HL-60 (cell line): Measurements from ENCODE around the gene ANO2.

ENCODE experiments used
- DNase-seq, 2 experiments: peaks; one replicate each; pipeline ENCODE4 v3.0.0-alpha.2; 2010 to 2020; ENCODE audit warnings: low read depth in 1 of 2, low spot score in 1 of 2
- H3K27ac ChIP-seq: fragments of 250-450 bp; sonication (Bioruptor Pico); replicated peaks from 2 replicates; pipeline ENCODE4 v1.5.1; 2020; ENCODE audit warnings: mild to moderate bottlenecking, moderate library complexity
- H3K27me3 ChIP-seq: fragments of 250-450 bp; sonication (Bioruptor Pico); 2 replicates; pipeline ENCODE4 v1.5.1; 2021; ENCODE audit warnings: mild to moderate bottlenecking, moderate library complexity; ENCODE audit not compliant: insufficient read depth, poor library complexity, severe bottlenecking
- H3K4me3 ChIP-seq: replicated peaks from 2 replicates; pipeline ENCODE4 v1.5.1; 2011; ENCODE audit warnings: mild to moderate bottlenecking, control low read depth, low read length; ENCODE audit not compliant: insufficient read depth
- GABPA ChIP-seq: IDR thresholded peaks from 2 replicates; pipeline ENCODE4 v1.6.1; 2012; ENCODE audit warnings: low read depth
- POLR2AphosphoS5 ChIP-seq: IDR thresholded peaks from 2 replicates; pipeline ENCODE4 v1.6.1; 2012; ENCODE audit warnings: low read depth
- SPI1 ChIP-seq: IDR thresholded peaks from 2 replicates; pipeline ENCODE4 v1.6.1; 2012; ENCODE audit warnings: low read depth, mild to moderate bottlenecking, borderline replicate concordance
- TF ChIP-seq, protein P1 (sequence below): IDR thresholded peaks from one replicate; pipeline ENCODE4 v1.5.1; 2011; ENCODE audit warnings: low read length, control low read depth, inconsistent platforms; ENCODE audit not compliant: insufficient read depth
- TF ChIP-seq, protein P2 (sequence below): IDR thresholded peaks from 2 replicates; pipeline ENCODE4 v1.6.1; 2012; ENCODE audit warnings: low read depth; ENCODE audit not compliant: insufficient replicate concordance

The ANO2 gene

DNA sequence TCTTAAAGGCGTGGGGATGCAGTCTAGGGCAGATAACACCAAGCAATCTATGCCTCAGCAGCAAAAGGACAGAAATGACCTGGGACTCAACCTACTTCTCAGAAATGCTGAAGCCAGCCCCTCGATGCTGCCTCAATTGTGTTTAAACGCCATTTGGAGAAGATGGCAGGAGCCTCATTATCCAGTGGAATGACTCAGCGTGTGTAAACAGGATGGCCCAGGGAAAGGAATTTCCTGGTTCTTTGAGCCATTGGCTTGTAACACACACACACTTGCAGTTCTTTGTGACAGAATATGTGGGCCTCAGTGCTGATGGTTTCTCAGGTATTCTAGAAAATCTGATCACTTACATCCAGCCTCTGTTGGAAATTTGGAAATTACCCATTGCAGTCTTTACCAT is 358.9 kb downstream of the ANO2 start:
- no peak for TF ChIP-seq SPI1
- no peak for TF ChIP-seq POLR2AphosphoS5
- TF ChIP-seq GABPA: no peak
- no peaks in the 10 kb centered on the region for H3K27me3 ChIP-seq

DNA sequence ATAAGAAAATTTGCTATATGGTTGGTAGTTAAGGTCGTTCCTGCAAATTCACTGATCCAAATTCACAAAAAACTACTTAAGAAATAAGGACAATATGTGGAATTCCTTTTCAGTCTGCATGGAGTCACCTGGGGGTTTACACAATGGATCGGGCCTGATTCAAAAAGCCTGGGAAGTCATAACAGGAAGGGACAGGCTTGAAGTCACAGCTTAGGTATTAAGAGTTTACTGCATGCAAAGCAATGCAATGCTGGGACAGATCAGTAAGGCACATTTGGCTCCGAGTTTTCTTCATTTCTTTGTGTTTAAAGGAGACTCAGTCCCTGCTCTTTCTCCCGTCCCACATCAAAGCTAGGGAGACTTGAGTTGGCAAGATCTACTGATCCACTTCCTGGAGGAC is 359.9 kb downstream of the ANO2 start:
- Histone ChIP-seq H3K27me3 (no peaks in the 10 kb centered on the region), H3K27ac (no peak overlapping the region), H3K4me3 (no peak overlapping the region)
- DNase-seq: no peak
- TF ChIP-seq, protein P1, sequence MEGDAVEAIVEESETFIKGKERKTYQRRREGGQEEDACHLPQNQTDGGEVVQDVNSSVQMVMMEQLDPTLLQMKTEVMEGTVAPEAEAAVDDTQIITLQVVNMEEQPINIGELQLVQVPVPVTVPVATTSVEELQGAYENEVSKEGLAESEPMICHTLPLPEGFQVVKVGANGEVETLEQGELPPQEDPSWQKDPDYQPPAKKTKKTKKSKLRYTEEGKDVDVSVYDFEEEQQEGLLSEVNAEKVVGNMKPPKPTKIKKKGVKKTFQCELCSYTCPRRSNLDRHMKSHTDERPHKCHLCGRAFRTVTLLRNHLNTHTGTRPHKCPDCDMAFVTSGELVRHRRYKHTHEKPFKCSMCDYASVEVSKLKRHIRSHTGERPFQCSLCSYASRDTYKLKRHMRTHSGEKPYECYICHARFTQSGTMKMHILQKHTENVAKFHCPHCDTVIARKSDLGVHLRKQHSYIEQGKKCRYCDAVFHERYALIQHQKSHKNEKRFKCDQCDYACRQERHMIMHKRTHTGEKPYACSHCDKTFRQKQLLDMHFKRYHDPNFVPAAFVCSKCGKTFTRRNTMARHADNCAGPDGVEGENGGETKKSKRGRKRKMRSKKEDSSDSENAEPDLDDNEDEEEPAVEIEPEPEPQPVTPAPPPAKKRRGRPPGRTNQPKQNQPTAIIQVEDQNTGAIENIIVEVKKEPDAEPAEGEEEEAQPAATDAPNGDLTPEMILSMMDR: no peak
- TF ChIP-seq, protein P2, sequence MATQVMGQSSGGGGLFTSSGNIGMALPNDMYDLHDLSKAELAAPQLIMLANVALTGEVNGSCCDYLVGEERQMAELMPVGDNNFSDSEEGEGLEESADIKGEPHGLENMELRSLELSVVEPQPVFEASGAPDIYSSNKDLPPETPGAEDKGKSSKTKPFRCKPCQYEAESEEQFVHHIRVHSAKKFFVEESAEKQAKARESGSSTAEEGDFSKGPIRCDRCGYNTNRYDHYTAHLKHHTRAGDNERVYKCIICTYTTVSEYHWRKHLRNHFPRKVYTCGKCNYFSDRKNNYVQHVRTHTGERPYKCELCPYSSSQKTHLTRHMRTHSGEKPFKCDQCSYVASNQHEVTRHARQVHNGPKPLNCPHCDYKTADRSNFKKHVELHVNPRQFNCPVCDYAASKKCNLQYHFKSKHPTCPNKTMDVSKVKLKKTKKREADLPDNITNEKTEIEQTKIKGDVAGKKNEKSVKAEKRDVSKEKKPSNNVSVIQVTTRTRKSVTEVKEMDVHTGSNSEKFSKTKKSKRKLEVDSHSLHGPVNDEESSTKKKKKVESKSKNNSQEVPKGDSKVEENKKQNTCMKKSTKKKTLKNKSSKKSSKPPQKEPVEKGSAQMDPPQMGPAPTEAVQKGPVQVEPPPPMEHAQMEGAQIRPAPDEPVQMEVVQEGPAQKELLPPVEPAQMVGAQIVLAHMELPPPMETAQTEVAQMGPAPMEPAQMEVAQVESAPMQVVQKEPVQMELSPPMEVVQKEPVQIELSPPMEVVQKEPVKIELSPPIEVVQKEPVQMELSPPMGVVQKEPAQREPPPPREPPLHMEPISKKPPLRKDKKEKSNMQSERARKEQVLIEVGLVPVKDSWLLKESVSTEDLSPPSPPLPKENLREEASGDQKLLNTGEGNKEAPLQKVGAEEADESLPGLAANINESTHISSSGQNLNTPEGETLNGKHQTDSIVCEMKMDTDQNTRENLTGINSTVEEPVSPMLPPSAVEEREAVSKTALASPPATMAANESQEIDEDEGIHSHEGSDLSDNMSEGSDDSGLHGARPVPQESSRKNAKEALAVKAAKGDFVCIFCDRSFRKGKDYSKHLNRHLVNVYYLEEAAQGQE: no peak
- TF ChIP-seq POLR2AphosphoS5 (no peak), SPI1 (no peak), GABPA (no peak)

More for the DNA sequence above, 358.9 kb downstream of the ANO2 start:
- no peak overlapping the region for H3K4me3 ChIP-seq
- H3K27ac ChIP-seq: no peak overlapping the region
- no peak for DNase-seq

DNA sequence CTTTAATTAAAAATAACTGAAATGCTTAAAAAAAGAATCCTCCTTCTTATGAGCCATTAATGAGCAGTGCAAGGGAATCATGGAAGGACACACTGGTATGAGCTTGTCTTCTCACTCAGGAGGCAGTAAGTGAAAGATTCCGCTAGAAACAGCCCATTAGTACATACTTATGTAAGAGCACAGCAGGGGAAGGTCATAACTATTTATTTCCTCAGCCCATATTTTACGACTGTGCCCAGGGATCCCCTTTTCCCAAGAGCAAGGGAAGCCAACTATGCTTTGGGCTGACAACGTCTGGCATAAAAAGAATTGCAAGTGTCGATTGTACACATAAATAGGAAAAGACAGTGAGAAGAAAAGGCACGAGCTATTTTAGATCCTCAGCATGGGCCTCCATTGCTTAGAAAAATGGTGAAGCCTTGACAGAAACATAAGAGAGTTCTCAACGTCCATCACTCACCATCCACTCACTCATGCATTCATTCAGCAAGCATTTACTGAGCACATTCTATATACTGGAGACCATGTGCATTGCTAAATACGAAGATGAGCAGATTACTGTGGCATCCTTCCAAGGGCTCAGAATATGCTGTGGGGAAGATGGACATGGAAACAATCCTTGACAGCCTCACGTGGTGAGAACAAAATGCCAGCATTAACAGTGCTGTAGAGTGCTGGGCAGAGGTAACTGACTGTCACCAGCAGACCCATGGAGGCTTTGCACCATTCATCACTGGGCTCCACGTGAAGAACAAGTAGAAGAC is 360.5 kb downstream of the ANO2 start:
- Histone ChIP-seq H3K27me3 (no peaks in the 10 kb centered on the region), H3K27ac (no peak overlapping the region), H3K4me3 (no peak overlapping the region)
- TF ChIP-seq POLR2AphosphoS5 (no peak), GABPA (no peak), SPI1 (no peak)
- TF ChIP-seq, protein P1: no peak
- TF ChIP-seq, protein P2: no peak
- DNase-seq: no peak

DNA sequence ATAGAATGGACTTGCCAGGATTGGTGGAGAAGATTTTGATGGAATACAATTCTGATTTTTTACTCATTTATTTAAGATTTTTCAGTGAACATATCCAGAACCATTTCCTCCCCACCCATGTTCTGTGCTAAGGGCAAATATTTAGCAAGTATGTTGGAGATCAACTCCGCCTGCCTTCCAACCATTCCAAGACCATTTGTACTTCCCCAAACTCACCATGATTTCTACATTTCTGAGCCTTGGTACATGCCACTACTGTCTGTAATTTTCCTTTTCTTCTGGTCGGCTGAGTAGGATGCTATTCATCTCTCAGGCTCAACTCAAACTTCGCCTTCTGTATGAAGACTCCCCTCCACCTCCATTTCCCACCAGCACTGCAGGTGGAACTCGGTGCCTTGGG is 362.5 kb downstream of the ANO2 start:
- no peak overlapping the region for H3K27ac ChIP-seq
- no peaks in the 10 kb centered on the region for H3K27me3 ChIP-seq
- no peak overlapping the region for H3K4me3 ChIP-seq
- no peak for DNase-seq
- TF ChIP-seq GABPA (no peak), POLR2AphosphoS5 (no peak), SPI1 (no peak)
- TF ChIP-seq, protein P1: no peak
- TF ChIP-seq, protein P2: no peak
